Measurements from ENCODE around the gene DXO.

Gene DXO

DNA sequence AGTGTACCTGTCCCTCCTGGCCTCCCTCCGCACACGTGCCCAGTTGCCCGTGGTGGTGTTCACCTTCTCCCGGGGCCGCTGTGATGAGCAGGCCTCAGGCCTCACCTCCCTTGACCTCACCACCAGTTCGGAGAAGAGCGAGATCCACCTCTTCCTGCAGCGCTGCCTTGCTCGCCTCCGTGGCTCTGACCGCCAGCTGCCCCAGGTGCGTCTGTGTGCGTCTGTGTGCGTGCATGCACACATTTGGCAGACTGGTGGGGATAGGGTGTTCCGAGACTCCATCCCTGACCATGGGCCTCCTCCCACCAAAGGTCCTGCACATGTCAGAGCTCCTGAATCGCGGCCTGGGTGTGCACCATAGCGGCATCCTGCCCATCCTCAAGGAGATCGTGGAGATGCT, 8.0 kb downstream of the DXO start:
- Histone ChIP-seq H3K4me3 (no peak overlapping the region), H3K27ac (no peak overlapping the region)

DNA sequence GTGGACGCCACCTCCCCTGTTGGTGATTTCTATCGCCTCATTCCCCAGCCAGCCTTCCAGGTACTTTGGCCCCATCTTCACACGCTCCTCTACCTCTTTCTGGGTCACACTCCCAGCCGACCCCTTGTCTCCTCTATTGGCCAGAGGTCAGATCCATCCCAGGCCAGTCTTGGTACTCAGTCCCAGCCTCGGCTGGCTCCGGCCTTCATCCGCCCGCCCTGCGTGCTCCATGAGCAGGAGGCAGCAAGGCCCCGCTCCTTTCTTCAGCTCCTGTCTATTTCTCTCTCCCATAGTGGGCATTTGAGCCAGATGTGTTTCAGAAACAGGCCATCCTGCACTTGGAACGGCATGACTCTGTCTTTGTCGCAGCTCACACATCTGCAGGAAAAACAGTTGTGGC, 10.3 kb downstream of the DXO start:
- no peak overlapping the region for H3K4me3 ChIP-seq
- no peak overlapping the region for H3K27ac ChIP-seq

DNA sequence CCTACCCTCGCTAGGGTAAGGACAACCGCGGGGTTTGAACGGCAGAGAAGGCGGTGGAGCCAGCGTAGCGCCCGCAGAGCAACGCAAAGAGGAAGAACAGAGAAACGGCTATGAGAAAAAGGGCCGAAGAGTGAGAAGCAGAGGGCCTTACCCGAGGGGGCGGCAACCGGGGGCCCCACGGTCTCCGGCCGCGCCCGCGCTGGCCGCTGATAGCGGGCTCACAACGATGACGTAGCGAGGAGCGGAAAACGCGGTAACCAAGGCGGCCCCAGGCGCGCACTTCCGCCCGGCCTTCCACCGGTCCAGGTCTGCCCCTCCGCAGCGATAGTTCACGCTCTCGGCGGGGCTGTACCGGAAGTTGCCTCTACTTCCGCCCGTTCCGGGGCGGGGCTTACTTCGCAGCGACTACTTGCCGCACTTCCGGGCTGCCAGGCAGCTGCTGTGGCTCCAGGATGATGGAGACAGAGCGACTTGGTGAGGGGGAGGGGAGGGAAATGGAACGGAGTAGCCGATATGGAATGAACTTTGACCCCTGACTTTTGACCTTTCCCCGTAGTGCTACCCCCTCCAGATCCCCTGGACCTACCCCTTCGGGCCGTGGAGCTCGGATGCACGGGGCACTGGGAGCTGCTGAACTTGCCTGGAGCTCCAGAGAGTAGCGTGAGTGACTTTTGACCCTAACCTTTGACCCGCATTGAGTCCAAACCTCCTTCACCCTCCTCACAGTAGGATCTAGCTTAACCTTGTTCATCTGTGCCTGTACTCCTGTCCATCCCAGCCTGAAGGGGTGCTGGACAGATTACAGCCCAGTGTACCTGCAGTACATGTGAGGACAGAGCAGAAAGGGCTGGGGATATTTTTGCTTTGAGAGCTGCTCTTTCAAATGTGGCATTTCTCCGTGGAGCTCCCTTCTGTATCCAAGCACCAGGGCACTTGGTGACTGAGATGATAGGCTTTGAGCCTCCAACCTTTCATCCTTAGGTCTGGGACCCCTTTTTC, 12.9 kb downstream of the DXO start, which contains the start of the genes NELFE and SKIC2:
NELFE (minus strand) TSS at position 231 of the 999 bp plus-strand sequence. CDS start 525 bp downstream, outside the sequence.
SKIC2 (plus strand) TSS at position 435 of the 999 bp plus-strand sequence; CDS start at position 453, 18 bp downstream.
- Histone ChIP-seq H3K27ac (peak within 1 kb of the TSS in 20 of 21 experiments; percentile 63 to 97 (median 86)), H3K4me3 (peak within 1 kb of the TSS; percentile 54 to 96 (median 66))

DNA sequence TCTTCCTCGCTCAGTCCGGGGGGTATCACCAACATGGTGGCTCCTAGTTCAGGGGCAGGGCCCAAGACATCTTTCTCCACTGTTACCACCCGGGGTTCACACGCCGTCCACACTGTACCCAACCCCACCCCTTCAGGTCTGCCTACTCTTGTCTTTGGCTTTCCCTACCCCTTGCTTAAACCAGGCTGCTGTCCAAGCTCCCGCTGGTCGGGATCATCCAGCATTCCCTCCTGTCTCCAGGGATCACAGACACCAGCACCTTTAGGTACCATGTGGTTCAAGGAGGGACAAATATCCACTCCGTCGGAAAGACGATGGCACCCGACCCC, 13.6 kb downstream of the DXO start:
- H3K4me3 ChIP-seq, result peak overlapping the region; percentile 54 to 96 (median 66)
- H3K27ac ChIP-seq, result peak overlapping the region in 20 of 21 experiments; percentile 63 to 97 (median 86)

DNA sequence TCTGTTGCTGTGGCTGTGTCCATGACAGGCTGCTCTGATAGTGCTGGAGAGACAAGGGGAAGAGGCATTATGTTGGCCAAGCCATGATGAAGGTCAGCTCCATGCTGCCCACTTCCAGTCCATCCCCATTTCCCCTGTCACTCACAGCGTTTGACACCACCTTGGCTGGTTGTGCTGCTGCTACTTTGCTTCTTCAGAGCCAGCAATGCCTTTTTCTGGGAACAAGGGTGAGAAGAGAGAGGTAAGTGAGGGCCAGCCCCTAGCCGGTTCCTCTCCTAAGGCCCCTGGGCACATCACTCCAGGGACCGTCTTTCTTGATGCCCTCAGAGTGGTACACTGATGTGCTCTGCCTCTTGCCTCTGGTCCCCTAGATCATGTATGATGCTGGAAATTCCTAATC, 15.1 kb downstream of the DXO start:
- no peak overlapping the region for H3K27ac ChIP-seq
- no peak overlapping the region for H3K4me3 ChIP-seq

DNA sequence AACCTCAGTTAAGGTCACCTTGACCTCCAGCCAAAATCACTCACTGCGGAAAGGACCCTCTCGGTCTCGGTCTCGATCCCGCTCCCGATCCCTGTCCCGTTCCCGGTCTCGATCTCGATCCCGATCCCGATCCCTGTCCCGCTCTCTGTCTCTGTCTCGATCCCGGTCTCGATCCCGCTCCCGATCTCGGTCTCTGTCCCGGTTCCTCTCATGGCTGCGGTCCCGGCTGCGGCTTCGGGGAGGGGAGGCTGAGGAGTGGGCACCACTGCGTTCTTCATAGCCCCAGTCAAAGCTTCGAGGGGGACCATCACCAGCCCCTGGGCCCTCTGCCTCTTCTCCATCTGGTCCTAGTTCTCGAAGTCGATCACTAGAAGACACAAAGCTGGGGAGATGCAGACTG, 17.4 kb downstream of the DXO start:
- no peak overlapping the region for H3K4me3 ChIP-seq
- H3K27ac ChIP-seq, result no peak overlapping the region

DNA sequence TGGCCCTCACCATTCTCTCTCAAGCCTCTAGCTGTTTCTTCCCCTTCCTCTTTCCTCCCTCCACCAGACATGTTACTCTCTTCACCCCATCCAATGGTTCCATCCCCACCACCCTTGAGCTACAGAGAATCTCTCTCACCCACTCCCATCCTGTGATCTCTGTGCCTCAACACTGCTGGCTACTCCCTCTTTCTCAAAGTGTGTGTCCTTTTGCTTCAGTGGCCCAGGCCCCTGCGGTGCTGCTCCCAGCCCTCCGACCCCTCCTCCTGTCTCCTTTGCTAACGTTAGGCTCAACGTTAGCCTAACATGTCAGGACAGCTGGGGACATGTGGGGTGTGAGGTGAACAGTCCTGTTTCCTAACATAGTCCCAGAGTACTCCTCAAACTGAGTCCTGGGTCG, 19.0 kb downstream of the DXO start:
- peak overlapping the region in 4 of 21 experiments; percentile 7 to 41 (median 18) for H3K27ac ChIP-seq
- no peak overlapping the region for H3K4me3 ChIP-seq

DNA sequence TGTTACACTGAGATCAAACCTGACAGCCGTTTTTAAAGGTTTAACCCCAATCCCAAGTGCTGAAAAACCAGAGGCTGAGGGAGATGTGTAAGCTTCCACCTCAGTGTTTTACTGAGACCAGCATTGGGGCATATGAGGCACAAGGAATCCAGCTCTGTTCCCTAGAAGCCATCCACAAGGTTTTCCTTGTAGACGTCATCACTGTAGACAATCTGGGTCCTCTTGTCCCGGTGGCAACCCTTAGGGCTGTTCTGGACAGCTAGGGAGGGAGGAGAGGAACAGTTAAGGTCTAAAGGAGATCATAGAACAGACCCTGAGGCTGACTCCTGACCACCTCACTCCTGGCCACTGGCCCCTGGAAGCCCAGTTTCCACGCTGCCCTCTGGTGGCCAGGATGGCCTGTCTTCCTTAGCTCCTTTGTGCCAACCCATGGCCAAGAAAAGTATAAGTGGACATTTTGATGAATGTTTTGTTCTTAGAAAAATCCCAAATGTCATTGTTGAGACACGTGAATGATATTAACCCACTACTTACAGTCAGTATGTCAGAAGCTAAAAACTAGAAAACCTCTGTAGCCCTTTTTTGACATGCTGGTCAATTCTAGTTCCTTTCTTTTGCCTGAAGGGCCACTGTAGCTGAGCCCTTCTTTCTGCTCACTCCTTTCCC, 19.7 kb downstream of the DXO start:
- Histone ChIP-seq H3K27ac (peak overlapping the region in 4 of 21 experiments; percentile 7 to 41 (median 25)), H3K4me3 (no peak overlapping the region)

DNA sequence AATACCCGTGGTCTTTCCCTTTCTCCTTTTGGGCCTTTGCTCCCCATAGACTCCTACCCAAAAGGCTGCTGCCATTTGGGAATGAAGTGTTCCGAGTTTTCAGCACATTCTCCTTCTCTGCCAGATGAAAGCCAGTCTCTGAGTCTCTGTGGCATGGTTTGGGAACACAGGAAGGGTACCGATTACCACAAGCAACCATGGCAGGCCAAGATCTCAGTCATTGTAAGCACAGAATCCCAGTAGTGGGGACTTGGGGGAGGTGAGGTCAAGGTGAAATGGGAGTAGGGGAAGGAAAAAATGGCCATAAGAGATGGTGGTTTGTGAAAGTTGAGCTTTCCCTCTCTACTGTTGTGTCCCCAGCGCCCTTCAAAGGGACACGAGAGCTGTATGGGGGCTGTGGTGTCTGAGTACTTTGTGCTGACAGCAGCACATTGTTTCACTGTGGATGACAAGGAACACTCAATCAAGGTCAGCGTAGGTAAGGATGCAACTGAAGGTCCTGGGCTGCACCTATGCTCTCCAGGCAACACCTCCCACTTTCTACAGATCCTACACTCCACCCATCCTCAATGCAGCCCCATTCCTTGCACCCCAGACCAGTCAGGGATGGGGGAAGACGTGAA, 21.9 kb downstream of the DXO start:
- Histone ChIP-seq H3K27ac (no peak overlapping the region), H3K4me3 (no peak overlapping the region)

DNA sequence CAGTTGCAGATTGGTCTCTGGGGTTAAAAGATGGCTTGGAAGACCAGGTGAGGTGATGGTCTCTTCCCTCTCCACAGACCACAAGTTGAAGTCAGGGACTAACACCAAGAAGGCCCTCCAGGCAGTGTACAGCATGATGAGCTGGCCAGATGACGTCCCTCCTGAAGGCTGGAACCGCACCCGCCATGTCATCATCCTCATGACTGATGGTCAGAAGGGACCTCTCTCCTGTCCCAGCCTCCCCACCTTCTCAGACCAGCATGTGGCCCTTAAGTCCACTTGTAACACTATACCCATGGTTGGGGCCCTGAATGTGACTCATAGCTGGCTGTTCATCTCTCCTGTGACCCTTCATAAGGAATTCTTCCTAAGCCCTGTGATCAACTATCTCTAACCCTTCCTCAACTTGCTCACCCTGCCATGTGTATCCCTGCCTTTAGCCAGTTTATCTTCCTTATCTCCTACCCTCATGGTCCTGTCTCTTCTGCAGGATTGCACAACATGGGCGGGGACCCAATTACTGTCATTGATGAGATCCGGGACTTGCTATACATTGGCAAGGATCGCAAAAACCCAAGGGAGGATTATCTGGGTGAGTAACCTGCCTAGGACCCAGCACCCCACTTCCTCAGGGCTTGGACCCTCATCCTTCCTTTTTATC, 23.1 kb downstream of the DXO start:
- peak overlapping the region in 2 of 21 experiments; percentile 35 to 38 for H3K27ac ChIP-seq
- no peak overlapping the region for H3K4me3 ChIP-seq

DNA sequence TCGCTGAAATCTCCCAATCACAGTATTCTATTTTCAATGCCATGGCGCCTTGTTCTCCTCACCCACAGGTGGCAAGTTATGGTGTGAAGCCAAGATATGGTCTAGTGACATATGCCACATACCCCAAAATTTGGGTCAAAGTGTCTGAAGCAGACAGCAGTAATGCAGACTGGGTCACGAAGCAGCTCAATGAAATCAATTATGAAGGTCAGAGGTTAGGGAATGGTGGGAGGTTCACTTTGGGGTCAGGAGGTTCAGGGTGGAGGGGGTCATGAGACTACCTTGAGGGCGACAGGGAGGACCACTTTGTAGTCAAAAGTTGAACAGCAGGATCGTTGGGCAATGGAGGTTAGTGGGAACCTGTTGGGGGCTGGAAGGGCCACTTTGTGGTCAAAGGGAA, 23.6 kb downstream of the DXO start:
- Histone ChIP-seq H3K4me3 (no peak overlapping the region), H3K27ac (peak overlapping the region in 2 of 21 experiments; percentile 38 to 45)

DNA sequence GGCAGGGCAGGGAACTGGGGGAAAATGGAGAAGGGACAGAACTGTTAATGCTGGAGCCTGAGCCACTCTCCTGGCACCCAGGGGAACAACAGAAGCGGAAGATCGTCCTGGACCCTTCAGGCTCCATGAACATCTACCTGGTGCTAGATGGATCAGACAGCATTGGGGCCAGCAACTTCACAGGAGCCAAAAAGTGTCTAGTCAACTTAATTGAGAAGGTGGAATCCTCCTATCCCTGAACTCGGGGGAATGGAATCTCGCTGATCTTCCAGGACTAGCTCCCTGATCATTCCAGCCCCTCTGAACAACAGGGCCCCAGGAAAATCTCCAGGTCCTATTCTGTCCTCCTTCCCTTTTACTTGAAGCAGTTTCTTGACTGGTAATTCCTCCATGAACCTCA, 24.1 kb downstream of the DXO start:
- Histone ChIP-seq H3K27ac (peak overlapping the region in 3 of 21 experiments; percentile 1 to 45 (median 16)), H3K4me3 (no peak overlapping the region)

DNA sequence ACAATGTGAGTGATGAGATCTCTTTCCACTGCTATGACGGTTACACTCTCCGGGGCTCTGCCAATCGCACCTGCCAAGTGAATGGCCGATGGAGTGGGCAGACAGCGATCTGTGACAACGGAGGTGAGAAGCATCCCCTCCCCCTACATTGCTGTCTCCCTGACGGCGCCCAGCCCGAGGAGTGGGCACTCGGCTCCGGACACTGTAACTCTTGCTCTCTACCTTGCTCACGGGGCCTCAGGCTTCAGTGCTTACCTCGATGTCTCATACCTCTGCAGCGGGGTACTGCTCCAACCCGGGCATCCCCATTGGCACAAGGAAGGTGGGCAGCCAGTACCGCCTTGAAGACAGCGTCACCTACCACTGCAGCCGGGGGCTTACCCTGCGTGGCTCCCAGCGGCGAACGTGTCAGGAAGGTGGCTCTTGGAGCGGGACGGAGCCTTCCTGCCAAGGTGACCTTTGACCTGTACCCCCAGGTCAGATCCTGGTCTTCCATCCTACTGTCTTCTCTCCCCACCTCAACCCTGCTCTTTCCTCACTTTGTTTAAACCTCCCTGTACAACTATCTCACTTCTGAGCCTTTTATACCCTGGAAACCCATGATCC, 24.8 kb downstream of the DXO start:
- Histone ChIP-seq H3K4me3 (no peak overlapping the region), H3K27ac (peak overlapping the region in 9 of 21 experiments; percentile 16 to 92 (median 85))

DNA sequence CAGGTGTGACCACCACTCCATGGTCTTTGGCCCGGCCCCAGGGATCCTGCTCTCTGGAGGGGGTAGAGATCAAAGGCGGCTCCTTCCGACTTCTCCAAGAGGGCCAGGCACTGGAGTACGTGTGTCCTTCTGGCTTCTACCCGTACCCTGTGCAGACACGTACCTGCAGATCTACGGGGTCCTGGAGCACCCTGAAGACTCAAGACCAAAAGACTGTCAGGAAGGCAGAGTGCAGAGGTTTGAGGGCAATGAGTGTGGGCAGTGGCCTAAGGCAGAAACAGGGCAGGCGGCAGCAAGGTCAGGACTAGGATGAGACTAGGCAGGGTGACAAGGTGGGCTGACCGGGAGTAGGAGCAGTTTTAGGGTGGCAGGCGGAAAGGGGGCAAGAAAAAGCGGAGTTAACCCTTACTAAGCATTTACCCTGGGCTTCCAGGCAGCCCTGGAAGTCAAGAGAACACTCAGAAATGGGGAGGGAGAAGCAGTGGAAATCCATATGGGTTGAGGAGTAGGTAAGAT, 25.5 kb downstream of the DXO start:
- peak overlapping the region in 3 of 7 experiments; percentile 0 to 26 (median 23) for H3K4me3 ChIP-seq
- H3K27ac ChIP-seq, result peak overlapping the region in 18 of 21 experiments; percentile 25 to 92 (median 84)

DNA sequence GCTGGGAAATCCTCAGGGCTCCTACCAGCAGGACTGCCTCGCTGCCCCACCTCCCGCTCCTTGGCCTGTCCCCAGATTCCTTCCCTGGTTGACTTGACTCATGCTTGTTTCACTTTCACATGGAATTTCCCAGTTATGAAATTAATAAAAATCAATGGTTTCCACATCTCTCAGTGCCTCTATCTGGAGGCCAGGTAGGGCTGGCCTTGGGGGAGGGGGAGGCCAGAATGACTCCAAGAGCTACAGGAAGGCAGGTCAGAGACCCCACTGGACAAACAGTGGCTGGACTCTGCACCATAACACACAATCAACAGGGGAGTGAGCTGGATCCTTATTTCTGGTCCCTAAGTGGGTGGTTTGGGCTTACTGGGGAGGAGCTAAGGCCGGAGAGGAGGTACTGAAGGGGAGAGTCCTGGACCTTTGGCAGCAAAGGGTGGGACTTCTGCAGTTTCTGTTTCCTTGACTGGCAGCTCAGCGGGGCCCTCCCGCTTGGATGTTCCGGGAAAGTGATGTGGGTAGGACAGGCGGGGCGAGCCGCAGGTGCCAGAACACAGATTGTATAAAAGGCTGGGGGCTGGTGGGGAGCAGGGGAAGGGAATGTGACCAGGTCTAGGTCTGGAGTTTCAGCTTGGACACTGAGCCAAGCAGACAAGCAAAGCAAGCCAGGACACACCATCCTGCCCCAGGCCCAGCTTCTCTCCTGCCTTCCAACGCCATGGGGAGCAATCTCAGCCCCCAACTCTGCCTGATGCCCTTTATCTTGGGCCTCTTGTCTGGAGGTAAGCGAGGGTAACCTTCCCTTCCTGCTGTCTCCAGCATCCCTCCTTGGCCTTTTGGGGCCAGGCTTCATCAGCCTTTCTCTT, 26.2 kb downstream of the DXO start, which contains the start of gene CFB:
CFB (plus strand) TSS at position 589 of the 863 bp plus-strand sequence; CDS start at position 716, 127 bp downstream.
- H3K4me3 ChIP-seq, result peak within 1 kb of the TSS in 3 of 7 experiments; percentile 0 to 26 (median 23)
- H3K27ac ChIP-seq, result peak within 1 kb of the TSS in 20 of 21 experiments; percentile 25 to 92 (median 83)

DNA sequence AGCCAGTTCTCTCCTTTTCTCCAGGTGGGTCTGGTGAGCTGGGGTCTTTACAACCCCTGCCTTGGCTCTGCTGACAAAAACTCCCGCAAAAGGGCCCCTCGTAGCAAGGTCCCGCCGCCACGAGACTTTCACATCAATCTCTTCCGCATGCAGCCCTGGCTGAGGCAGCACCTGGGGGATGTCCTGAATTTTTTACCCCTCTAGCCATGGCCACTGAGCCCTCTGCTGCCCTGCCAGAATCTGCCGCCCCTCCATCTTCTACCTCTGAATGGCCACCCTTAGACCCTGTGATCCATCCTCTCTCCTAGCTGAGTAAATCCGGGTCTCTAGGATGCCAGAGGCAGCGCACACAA, 26.8 kb downstream of the DXO start:
- peak overlapping the region in 20 of 21 experiments; percentile 25 to 92 (median 83) for H3K27ac ChIP-seq
- peak overlapping the region in 2 of 7 experiments; percentile 23 to 26 for H3K4me3 ChIP-seq

DNA sequence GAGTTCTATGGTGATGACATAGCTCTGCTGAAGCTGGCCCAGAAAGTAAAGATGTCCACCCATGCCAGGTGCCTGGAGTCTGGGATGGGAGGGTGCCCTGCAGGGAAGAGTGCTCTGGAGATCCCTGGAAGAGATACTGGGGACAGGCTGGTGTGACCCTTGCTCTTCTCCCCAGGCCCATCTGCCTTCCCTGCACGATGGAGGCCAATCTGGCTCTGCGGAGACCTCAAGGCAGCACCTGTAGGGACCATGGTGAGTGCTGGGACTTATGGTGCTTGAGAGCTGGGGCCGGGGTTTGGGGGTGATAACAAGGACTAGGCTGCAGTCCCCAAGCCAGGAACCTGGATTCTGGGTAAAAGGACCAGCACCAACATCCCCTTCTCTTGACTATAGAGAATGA, 28.2 kb downstream of the DXO start:
- H3K4me3 ChIP-seq, result no peak overlapping the region
- H3K27ac ChIP-seq, result no peak overlapping the region

DNA sequence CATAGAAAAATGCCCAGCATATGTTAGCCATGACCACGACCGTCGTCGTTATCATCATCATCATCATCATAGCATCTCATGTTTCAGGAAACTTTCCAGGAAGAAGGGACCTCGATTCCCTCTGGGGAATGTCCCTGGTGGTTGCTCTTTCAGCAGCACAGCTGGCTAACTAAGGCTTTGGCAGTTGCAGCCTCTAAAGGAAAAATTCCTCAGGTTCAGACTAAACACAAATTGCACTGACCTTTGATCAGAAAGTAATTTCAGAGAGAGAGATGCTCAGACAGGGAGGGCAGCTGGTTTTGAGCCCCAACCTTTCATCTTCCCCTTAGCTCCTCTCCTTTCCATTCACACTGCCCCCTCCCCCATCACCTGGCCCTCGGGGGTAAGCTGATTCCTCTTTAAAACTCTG, 31.7 kb downstream of the DXO start:
- no peak overlapping the region for H3K27ac ChIP-seq
- no peak overlapping the region for H3K4me3 ChIP-seq

All from skin epidermis (tissue), 12 donors.